H1 (cell line): ENCODE results near the gene DGKZ. TPM values are rescaled to one million over a fixed set of nuclear protein-coding genes. Genes with fewer than 3 reads are reported as not detected.
A peak's percentile ranks its signal among the peaks of the same experiment; 100 is the strongest.

Experiments
- CTCF ChIA-PET: fragments of 300-600 bp; sonication (Branson Sonifier 250); formaldehyde crosslinking; loops from one replicate; lab custom pipeline; 2021; ENCODE audit not compliant: partially characterized antibody; lab: Charles Lee
- POLR2A ChIA-PET: fragments of 300-600 bp; sonication (Branson Sonifier 250); formaldehyde crosslinking; loops from one replicate; lab custom pipeline; 2021; ENCODE audit warnings: inconsistent platforms; ENCODE audit not compliant: partially characterized antibody; lab: Charles Lee
- DNase-seq, 2 experiments: peaks; one replicate each; pipeline versions ENCODE4 v3.0.0 to v3.0.0-alpha.2; 2010 to 2022; ENCODE audit warnings: low spot score in 2 of 2, low read depth in 1 of 2, mixed read lengths in 1 of 2
- FAIRE-seq: peaks from 2 replicates; lab custom pipeline; 2011; peaks lifted over from hg19 to GRCh38; lab: Jason Lieb, UNC
- H2AFZ ChIP-seq: 2 replicates; pipeline ENCODE4 v1.8.1; 2012; ENCODE audit warnings: low read length, inconsistent platforms
- H2AK5ac ChIP-seq: 2 replicates; pipeline ENCODE4 v1.6.1; 2013; ENCODE audit warnings: low read depth, low read length
- H2BK120ac ChIP-seq: replicated peaks from 2 replicates; pipeline ENCODE3; 2013; ENCODE audit warnings: low read depth, low read length, inconsistent platforms
- H2BK12ac ChIP-seq: 2 replicates; pipeline ENCODE4 v1.6.1; 2013; ENCODE audit warnings: low read depth, low read length
- H2BK15ac ChIP-seq: 2 replicates; pipeline ENCODE4 v1.6.1; 2013; ENCODE audit warnings: low read length
- H2BK20ac ChIP-seq: 2 replicates; pipeline ENCODE4 v1.6.1; 2013; ENCODE audit warnings: low read length
- H2BK5ac ChIP-seq: 2 replicates; pipeline ENCODE4 v1.6.1; 2013; ENCODE audit warnings: low read depth, low read length
- H3K14ac ChIP-seq: 2 replicates; pipeline ENCODE4 v1.6.1; 2013; ENCODE audit warnings: inconsistent platforms; ENCODE audit not compliant: insufficient read length
- H3K18ac ChIP-seq: 2 replicates; pipeline ENCODE4 v1.6.1; 2013; ENCODE audit warnings: low read length; ENCODE audit errors: extremely low read depth
- H3K23ac ChIP-seq: 2 replicates; pipeline ENCODE4 v1.6.1; 2013; ENCODE audit warnings: inconsistent platforms; ENCODE audit not compliant: insufficient read length
- H3K23me2 ChIP-seq: 2 replicates; pipeline ENCODE4 v1.6.1; 2013; ENCODE audit warnings: low read depth, low read length
- H3K27ac ChIP-seq: 2 replicates; pipeline ENCODE4 v1.6.1; 2011; ENCODE audit warnings: low read depth, low read length, inconsistent platforms
- H3K27me3 ChIP-seq, 4 experiments: replicated peaks in 1 of 4; 1 replicate in 1 of 4; 2 replicates in 3 of 4; pipeline versions ENCODE4 v1.6.1 to v1.8.1; 2011 to 2013; ENCODE audit warnings: low read length in 3 of 4, mild to moderate bottlenecking in 3 of 4, inconsistent platforms in 2 of 4, mixed read lengths in 2 of 4, moderate library complexity in 1 of 4; ENCODE audit not compliant: control insufficient read depth in 3 of 4, insufficient read depth in 3 of 4; ENCODE audit errors: extremely low read depth in 1 of 4
- H3K36me3 ChIP-seq, 4 experiments: 2 replicates each; pipeline versions ENCODE4 v1.6.1 to v1.8.1; 2011 to 2013; ENCODE audit warnings: mild to moderate bottlenecking in 4 of 4, low read length in 3 of 4, moderate library complexity in 2 of 4, control low read depth in 1 of 4, inconsistent platforms in 1 of 4; ENCODE audit not compliant: insufficient read depth in 4 of 4, control insufficient read depth in 2 of 4
- H3K4ac ChIP-seq: replicated peaks from 2 replicates; pipeline ENCODE3; 2013; ENCODE audit warnings: low read length, low read depth, mixed read lengths, inconsistent platforms; ENCODE audit not compliant: insufficient read length
- H3K4me1 ChIP-seq, 4 experiments: replicated peaks in 1 of 4; 1 replicate in 1 of 4; 2 replicates in 3 of 4; pipeline versions ENCODE4 v1.6.1 to v1.8.1; 2011 to 2013; ENCODE audit warnings: low read length in 3 of 4, inconsistent platforms in 2 of 4, mixed read lengths in 1 of 4; ENCODE audit not compliant: insufficient read depth in 4 of 4, control insufficient read depth in 3 of 4
- H3K4me2 ChIP-seq, 2 experiments: 2 replicates each; pipeline versions ENCODE4 v1.6.1 to v1.8.1; 2011 to 2013; ENCODE audit warnings: low read depth in 2 of 2, low read length in 2 of 2, control low read depth in 1 of 2, inconsistent platforms in 1 of 2, mild to moderate bottlenecking in 1 of 2; ENCODE audit not compliant: insufficient read depth in 1 of 2
- H3K4me3 ChIP-seq, 4 experiments: fragments of 200-600, 300-600 bp in 1 of 4; sonication (generic), shearing (Covaris generic), sonication (Bioruptor Twin) in 1 of 4; 2 replicates each; pipeline versions ENCODE4 v1.5.1 to v1.8.1; 2011 to 2016; ENCODE audit warnings: low read length in 4 of 4, low read depth in 3 of 4, control low read depth in 2 of 4, inconsistent platforms in 2 of 4, mild to moderate bottlenecking in 2 of 4, mixed read lengths in 1 of 4, moderate library complexity in 1 of 4; ENCODE audit not compliant: insufficient read depth in 2 of 4; ENCODE audit errors: extremely low read depth in 1 of 4
- H3K56ac ChIP-seq: replicated peaks from 2 replicates; pipeline ENCODE3; 2013; ENCODE audit warnings: low read depth, mild to moderate bottlenecking, mixed read lengths, low read length, inconsistent platforms; ENCODE audit not compliant: insufficient read length
- H3K79me1 ChIP-seq: 2 replicates; pipeline ENCODE4 v1.6.1; 2013; ENCODE audit warnings: low read depth, low read length, control low read depth
- H3K79me2 ChIP-seq, 2 experiments: 2 replicates each; pipeline versions ENCODE4 v1.6.1 to v1.8.1; 2012 to 2013; ENCODE audit warnings: low read length in 2 of 2, mild to moderate bottlenecking in 2 of 2, inconsistent platforms in 1 of 2; ENCODE audit not compliant: insufficient read depth in 2 of 2, control insufficient read depth in 1 of 2
- H3K9ac ChIP-seq, 4 experiments: replicated peaks in 1 of 4; 1 replicate in 1 of 4; 2 replicates in 3 of 4; pipeline versions ENCODE4 v1.6.1 to v1.8.1; 2011 to 2013; ENCODE audit warnings: low read depth in 3 of 4, low read length in 3 of 4, control low read depth in 2 of 4, mild to moderate bottlenecking in 2 of 4, moderate library complexity in 2 of 4, inconsistent platforms in 1 of 4; ENCODE audit errors: extremely low read depth in 1 of 4
- H3K9me3 ChIP-seq, 2 experiments: 2 replicates each; pipeline versions ENCODE4 v1.6.1 to v1.8.1; 2012 to 2013; ENCODE audit warnings: mild to moderate bottlenecking in 2 of 2, moderate library complexity in 2 of 2, control low read depth in 1 of 2, inconsistent platforms in 1 of 2, low read depth in 1 of 2, low read length in 1 of 2, mixed read lengths in 1 of 2; ENCODE audit not compliant: insufficient read depth in 2 of 2
- H4K20me1 ChIP-seq, 2 experiments: replicated peaks in 1 of 2; 2 replicates each; pipeline versions ENCODE3 to v1.8.1; 2011 to 2013; ENCODE audit warnings: inconsistent platforms in 2 of 2, low read length in 2 of 2, mild to moderate bottlenecking in 1 of 2; ENCODE audit not compliant: insufficient read depth in 2 of 2, control insufficient read depth in 1 of 2
- H4K5ac ChIP-seq: 2 replicates; pipeline ENCODE4 v1.6.1; 2013; ENCODE audit warnings: low read length, low read depth, mixed read lengths, inconsistent platforms; ENCODE audit not compliant: insufficient read length
- H4K8ac ChIP-seq: 2 replicates; pipeline ENCODE4 v1.8.0; 2013; ENCODE audit warnings: mild to moderate bottlenecking, moderate library complexity, low read length, inconsistent platforms; ENCODE audit not compliant: insufficient read depth; ENCODE audit errors: extremely low read depth
- H4K91ac ChIP-seq: replicated peaks from 2 replicates; pipeline ENCODE3; 2013; ENCODE audit warnings: low read length, mixed read lengths, inconsistent platforms; ENCODE audit not compliant: insufficient read length
- CTBP2 ChIP-seq: IDR thresholded peaks from 2 replicates; pipeline ENCODE4 v1.7.0; 2011; ENCODE audit warnings: borderline replicate concordance, mild to moderate bottlenecking, moderate library complexity, mixed read lengths, low read length; ENCODE audit not compliant: insufficient read depth, insufficient read length
- HDAC6 ChIP-seq: IDR thresholded peaks from one replicate; pipeline ENCODE4 v1.7.1; 2012; ENCODE audit warnings: low read depth, mild to moderate bottlenecking, inconsistent platforms, low read length, moderate library complexity
- MAFK ChIP-seq: IDR thresholded peaks from 2 replicates; pipeline ENCODE4 v1.6.1; 2012; ENCODE audit warnings: low read depth, mild to moderate bottlenecking, improper control_type of control experiment, low read length
- POLR2A ChIP-seq, 2 experiments: IDR thresholded peaks; 1 replicate in 1 of 2; 2 replicates in 1 of 2; pipeline ENCODE4 v1.6.1; 2011; ENCODE audit warnings: low read depth in 2 of 2, low read length in 2 of 2, mild to moderate bottlenecking in 2 of 2; ENCODE audit errors: control extremely low read depth in 1 of 2
- RNF2 ChIP-seq: fragments of 200-900, 300-1000 bp; sonication (generic); IDR thresholded peaks from 2 replicates; pipeline ENCODE4 v1.7.1; 2016; ENCODE audit warnings: borderline replicate concordance, low read depth, mild to moderate bottlenecking, antibody characterized with exemption, low read length; ENCODE audit not compliant: poor library complexity, severe bottlenecking; ENCODE audit errors: missing control alignments
- SIN3A ChIP-seq, 2 experiments: IDR thresholded peaks in 1 of 2; conservative IDR thresholded peaks in 1 of 2; 2 replicates each; pipeline ENCODE4 v1.6.1; 2011 to 2012; ENCODE audit warnings: low read length in 2 of 2, improper control_type of control experiment in 1 of 2, low read depth in 1 of 2, mild to moderate bottlenecking in 1 of 2
- SP1 ChIP-seq: IDR thresholded peaks from 2 replicates; pipeline ENCODE4 v1.6.1; 2011; ENCODE audit warnings: low read depth, low read length
- SP4 ChIP-seq: IDR thresholded peaks from 2 replicates; pipeline ENCODE4 v1.6.1; 2012; ENCODE audit warnings: low read length, inconsistent platforms
- SRF ChIP-seq: IDR thresholded peaks from 2 replicates; pipeline ENCODE4 v1.6.1; 2011; ENCODE audit warnings: mild to moderate bottlenecking, low read depth, low read length, moderate library complexity
- TBP ChIP-seq: IDR thresholded peaks from 2 replicates; pipeline ENCODE4 v1.6.1; 2011; ENCODE audit warnings: low read depth, low read length, improper control_type of control experiment
- TEAD4 ChIP-seq: IDR thresholded peaks from 2 replicates; pipeline ENCODE4 v1.6.1; 2012; ENCODE audit warnings: low read depth, low read length, inconsistent platforms, mixed read lengths
- WGBS, 2 experiments: shearing (Covaris generic) in 1 of 2; methylation state at CpG; one replicate each; pipeline versions ENCODE4 v1.1.6 to v1.1.7; 2013 to 2015; ENCODE audit warnings: low lambda C conversion rate in 2 of 2, mixed read lengths in 2 of 2, inconsistent platforms in 1 of 2, low coverage in 1 of 2, missing lambda C conversion rate in 1 of 2; ENCODE audit not compliant: insufficient replicate concordance in 2 of 2, insufficient coverage in 1 of 2, insufficient read length in 1 of 2; ENCODE audit errors: extremely low coverage in 1 of 2, missing lambda C conversion rate in 1 of 2; 5-methylcytosine and 5-hydroxymethylcytosine counted together
- polyA plus RNA-seq, 7 experiments: library from polyadenylated mRNA; depleted of rRNA in 3 of 7; stranded (reverse) in 5 of 7; unstranded in 2 of 7; fragments of >200 nt in 5 of 7; fragments of 200-250 nt in 2 of 7; gene quantifications; 1 replicate in 5 of 7; 2 replicates in 1 of 7; 4 replicates in 1 of 7; pipeline versions ENCODE4 v1.2.1 to v1.2.3, GENCODE V29; 2011 to 2013; ENCODE audit warnings: missing spikeins in 2 of 7, mixed read lengths in 2 of 7
- total RNA-seq: library from RNA; stranded (reverse); fragmentation: NEBNext Ultra II Directional; extraction: Animal tissue kit (Norgen Biotek cat#: 25700); gene quantifications from 2 replicates; pipeline ENCODE4 v1.2.1, GENCODE V29; 2021

The DGKZ gene
- total and polyA plus RNA-seq, 2 of the 8 experiments (the other 6 are each of a cell fraction or from before 2014, with no cell fraction given), result 84.4 to 184 TPM

DNA sequence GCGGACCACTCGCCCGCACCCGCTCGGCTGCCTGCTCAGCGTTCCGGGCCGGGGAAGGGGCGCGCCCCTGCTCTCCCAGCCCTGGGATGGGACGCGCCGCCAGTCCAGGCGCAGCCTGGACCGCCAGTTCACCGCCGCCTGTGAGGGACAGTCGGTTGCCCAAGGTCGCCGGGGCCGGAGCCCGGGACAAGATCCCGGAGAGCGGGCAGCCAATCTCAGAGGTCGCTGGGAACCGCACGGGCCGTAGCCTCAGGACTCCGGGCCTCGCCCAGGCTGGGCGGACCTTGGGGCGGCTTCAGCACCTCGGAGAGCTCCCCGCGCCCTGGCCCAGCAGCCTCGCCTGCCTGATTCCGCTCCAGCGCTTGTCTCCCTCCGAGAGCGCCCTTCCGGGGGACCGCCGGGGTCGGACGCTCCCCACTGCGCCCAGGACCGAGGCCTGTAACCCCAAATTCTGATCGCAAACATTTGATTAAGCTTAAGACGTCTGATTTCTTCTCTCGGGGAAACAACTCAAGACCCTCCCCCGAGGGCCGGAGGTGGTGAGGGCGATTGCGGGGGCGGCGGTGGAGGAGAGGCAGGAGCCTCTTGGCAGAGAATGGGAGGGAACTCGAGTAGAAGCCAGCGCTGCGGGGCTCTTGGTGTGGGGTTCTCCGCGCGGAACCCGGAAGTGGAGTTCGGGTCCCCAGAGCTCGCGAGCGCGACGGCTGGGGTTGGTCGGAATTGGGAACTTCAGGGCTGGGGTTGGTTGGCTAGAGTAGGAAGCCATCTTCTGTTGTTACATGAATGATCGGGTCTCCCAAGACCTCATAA lies 45.4 kb downstream of the DGKZ start:
- H2BK20ac ChIP-seq, result no peak overlapping the region
- peaks cover 0 to 8% (median 0%) of the 10 kb centered on the region in 4 experiments; a peak in 3 of 8 replicates for H3K36me3 ChIP-seq
- peak overlapping the region; percentile 69 to 95 for H3K4me2 ChIP-seq
- H2AK5ac ChIP-seq, result no peak overlapping the region
- H3K27ac ChIP-seq, result no peak overlapping the region
- no peak overlapping the region for H3K14ac ChIP-seq
- peak in 1 of 2 experiments; percentile 97 for DNase-seq
- peaks cover 1 to 12% of the 10 kb centered on the region in 2 experiments for H4K20me1 ChIP-seq
- no peak overlapping the region for H3K56ac ChIP-seq
- no peak for FAIRE-seq
- WGBS, 2 experiments, result 5% methylated on average over 64 of the region's 71 CpGs; no CpG with 5 or more reads in 1 of the 2 experiments
- no peak overlapping the region for H2BK5ac ChIP-seq
- CTCF ChIA-PET, result interaction anchor here (0.5 to 7.7 kb wide), 23 partner anchors 9 to 226 kb away, joined by 3 to 124 read pairs (median 4); partner anchors contain the start of gene ATG13
- H3K18ac ChIP-seq, result no peak overlapping the region
- H3K4ac ChIP-seq, result no peak overlapping the region
- peaks cover 3 to 17% (median 15%) of the 10 kb centered on the region in 4 experiments for H3K4me1 ChIP-seq
- no peak overlapping the region for H2BK15ac ChIP-seq
- H4K8ac ChIP-seq, result peak overlapping the region; percentile 12; the same call in 1 of the 2 replicates
- H2BK12ac ChIP-seq, result no peak overlapping the region
- no peak overlapping the region for H4K91ac ChIP-seq
- no peak overlapping the region for H4K5ac ChIP-seq
- H3K79me1 ChIP-seq, result no peaks in the 10 kb centered on the region
- no peak overlapping the region for H2BK120ac ChIP-seq
- no peaks in the 10 kb centered on the region; a peak in 1 of 4 replicates for H3K9me3 ChIP-seq
- no peaks in the 10 kb centered on the region for H3K79me2 ChIP-seq
- H3K9ac ChIP-seq, result no peak overlapping the region
- peak overlapping the region; percentile 26 to 62 (median 40) for H3K4me3 ChIP-seq
- no peak overlapping the region for H3K23ac ChIP-seq
- H2AFZ ChIP-seq, result no peak overlapping the region; the same call in 1 of the 2 replicates
- POLR2A ChIA-PET, result interaction anchor here (0.9 to 4.9 kb wide), 10 partner anchors 9 to 272 kb away, joined by 3 to 35 read pairs (median 4); partner anchors contain the start of gene MDK
- H3K27me3 ChIP-seq, result peaks cover 19 to 43% (median 37%) of the 10 kb centered on the region in 4 experiments
- H3K23me2 ChIP-seq, result peaks cover 32% of the 10 kb centered on the region
- TF ChIP-seq SIN3A (conservative IDR thresholded peaks at IDR 0.05 in 1 of 2, IDR thresholded peaks at IDR 0.05 in 1 of 2; ENCODE audit: low read depth in 1 of 2, low read length in 2 of 2) (peak; percentile 99), HDAC6 (no peak), POLR2A (IDR thresholded peaks at IDR 0.05; ENCODE audit: control extremely low read depth in 1 of 2, low read depth in 2 of 2, low read length in 2 of 2) (peak in 1 of 2 experiments; percentile 24; a peak in 1 of 3 replicates), TBP (no peak), SRF (no peak), RNF2 (no peak), CTBP2 (no peak), MAFK (no peak), SP4 (no peak), TEAD4 (no peak), SP1 (0 out of 2 replicates have a peak, but pooled peaks have one; percentile 11)
